ENCODE measurements around the gene TMEM132E. TPM values are rescaled to one million over a fixed set of nuclear protein-coding genes. Genes with fewer than 3 reads are reported as not detected.

The TMEM132E gene
- total and polyA plus RNA-seq, 8 donors: 0.04 to 1.1 (median 0.10) TPM; not detected in 2

GRCh38 chr17:34617398-34617797, 38.0 kb downstream of the TMEM132E start:
- H3K4me1 ChIP-seq: no peaks in the 10 kb centered on the region
- H3K36me3 ChIP-seq: no peaks in the 10 kb centered on the region
- ATAC-seq (no peak), FAIRE-seq (no peak), DNase-seq (no peak)
- TF ChIP-seq CTCF (IDR thresholded peaks at IDR 0.05): no peak
- intact Hi-C loops (cut with DNase I): no loop called here
- no peak overlapping the region for H3K4me3 ChIP-seq
- H3K27me3 ChIP-seq: no peaks in the 10 kb centered on the region
- WGBS, 2 donors: 35 to 42% methylated on average over 4 of the region's 4 CpGs
- no peak overlapping the region for H3K27ac ChIP-seq
- H3K9me3 ChIP-seq: no peaks in the 10 kb centered on the region

GRCh38 chr17:34619687-34620217, 40.4 kb downstream of the TMEM132E start:
- H3K27me3 ChIP-seq: no peaks in the 10 kb centered on the region

DNA sequence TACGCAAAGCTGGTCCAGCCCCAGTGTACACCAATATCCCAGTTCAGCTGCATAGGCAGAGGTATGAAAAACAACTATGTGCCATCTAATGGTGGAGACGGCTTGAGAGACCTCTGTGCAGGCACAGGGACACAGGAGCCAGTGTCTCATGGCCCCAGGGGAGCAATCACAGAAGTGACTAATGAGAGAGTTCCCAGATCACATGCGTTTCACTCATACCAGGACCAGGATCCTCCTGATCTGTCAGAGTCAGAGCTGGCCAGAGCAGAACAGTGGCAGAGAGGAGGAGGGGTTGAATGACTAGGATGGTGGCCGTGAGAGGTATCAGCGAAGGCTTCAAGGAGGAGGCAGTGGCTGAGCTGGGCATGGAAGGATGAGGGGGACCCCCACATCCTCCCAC, 41.1 kb downstream of the TMEM132E start:
- H3K27ac ChIP-seq: no peak overlapping the region
- H3K4me1 ChIP-seq: no peaks in the 10 kb centered on the region
- TF ChIP-seq CTCF (IDR thresholded peaks at IDR 0.05): no peak
- 75 to 76% methylated on average over 5 of the region's 5 CpGs for WGBS, 2 donors
- no peaks in the 10 kb centered on the region for H3K27me3 ChIP-seq
- DNase-seq: no peak
- no peaks in the 10 kb centered on the region for H3K36me3 ChIP-seq
- H3K4me3 ChIP-seq: no peak overlapping the region
- H3K9me3 ChIP-seq: no peaks in the 10 kb centered on the region
- no peak for ATAC-seq
- no peak for FAIRE-seq
- intact Hi-C loops (cut with DNase I): no loop called here

More at GRCh38 chr17:34619687-34620217, 40.4 kb downstream of the TMEM132E start:
- intact Hi-C loops (cut with DNase I): no loop called here
- WGBS, 2 donors: 59 to 64% methylated on average over 3 of the region's 3 CpGs
- Histone ChIP-seq H3K27ac (no peak overlapping the region), H3K36me3 (no peaks in the 10 kb centered on the region), H3K9me3 (no peaks in the 10 kb centered on the region), H3K4me1 (no peaks in the 10 kb centered on the region), H3K4me3 (no peak overlapping the region)
- ATAC-seq: no peak
- no peak for DNase-seq
- FAIRE-seq: no peak
- no peak for TF ChIP-seq CTCF (IDR thresholded peaks at IDR 0.05)

- peak in 1 of 6 donors; percentile 25 for DNase-seq
- Histone ChIP-seq H3K36me3 (no peaks in the 10 kb centered on the region), H3K9me3 (no peaks in the 10 kb centered on the region), H3K4me1 (no peaks in the 10 kb centered on the region), H3K27ac (no peak overlapping the region), H3K4me3 (no peak overlapping the region), H3K27me3 (peaks cover 0 to 9% (median 2%) of the 10 kb centered on the region in 4 donors)
- no peak for FAIRE-seq
- intact Hi-C loops (cut with DNase I): no loop called here
- 69 to 84% methylated on average over 10 of the region's 10 CpGs for whole genome bisulfite sequencing, 2 donors
- no peak for ATAC-seq
- no peak for TF ChIP-seq CTCF (IDR thresholded peaks at IDR 0.05)
Measured at GRCh38 chr17:34622862-34623623, 43.7 kb downstream of the TMEM132E start.
